Astrocyte (in vitro differentiated cells and primary cell): Measurements from ENCODE around the gene EPHB2. TPM values are rescaled to one million over a fixed set of nuclear protein-coding genes. Genes with fewer than 3 reads are reported as not detected.

Source experiments
- DNase-seq: peaks from one replicate; pipeline ENCODE4 v3.0.0-alpha.2; 2010; ENCODE audit warnings: low read depth
- FAIRE-seq: peaks from 2 replicates; lab custom pipeline; 2011; peaks lifted over from hg19 to GRCh38; lab: Jason Lieb, UNC
- H2AFZ ChIP-seq: 2 replicates; pipeline ENCODE4 v1.6.0; 2012; ENCODE audit warnings: low read depth, low read length, inconsistent platforms
- H3K27ac ChIP-seq: 2 replicates; pipeline ENCODE4 v1.5.1; 2011; ENCODE audit warnings: low read depth, low read length, inconsistent platforms
- H3K27me3 ChIP-seq: 2 replicates; pipeline ENCODE4 v1.6.0; 2011; ENCODE audit warnings: low read length, inconsistent platforms; ENCODE audit not compliant: insufficient read depth
- H3K36me3 ChIP-seq: 2 replicates; pipeline ENCODE4 v1.5.1; 2011; ENCODE audit warnings: low read length, inconsistent platforms; ENCODE audit not compliant: insufficient read depth
- H3K4me1 ChIP-seq: 2 replicates; pipeline ENCODE4 v1.5.1; 2011; ENCODE audit warnings: low read length, inconsistent platforms; ENCODE audit not compliant: insufficient read depth
- H3K4me2 ChIP-seq: 2 replicates; pipeline ENCODE4 v1.6.0; 2012; ENCODE audit warnings: low read length, inconsistent platforms
- H3K4me3 ChIP-seq: 2 replicates; pipeline ENCODE4 v1.5.1; 2011; ENCODE audit warnings: low read depth, mild to moderate bottlenecking, low read length, inconsistent platforms; ENCODE audit not compliant: insufficient read depth
- H3K79me2 ChIP-seq: 2 replicates; pipeline ENCODE4 v1.6.0; 2012; ENCODE audit warnings: mild to moderate bottlenecking, low read length, inconsistent platforms; ENCODE audit not compliant: insufficient read depth
- H3K9ac ChIP-seq: 2 replicates; pipeline ENCODE4 v1.6.0; 2012; ENCODE audit warnings: mild to moderate bottlenecking, low read length, inconsistent platforms
- H3K9me3 ChIP-seq: 2 replicates; pipeline ENCODE4 v1.5.1; 2012; ENCODE audit warnings: low read depth, mild to moderate bottlenecking, low read length, inconsistent platforms; ENCODE audit not compliant: insufficient read depth
- H4K20me1 ChIP-seq: 2 replicates; pipeline ENCODE4 v1.6.0; 2012; ENCODE audit warnings: low read length, inconsistent platforms; ENCODE audit not compliant: insufficient read depth
- H3K27ac Mint-ChIP-seq: one replicate; pipeline ENCODE4 v1.8.0; 2021; ENCODE audit warnings: mild to moderate bottlenecking, mixed read lengths; ENCODE audit not compliant: unreplicated experiment
- H3K27me3 Mint-ChIP-seq: one replicate; pipeline ENCODE4 v1.8.0; 2021; ENCODE audit warnings: low read depth, mixed read lengths; ENCODE audit not compliant: unreplicated experiment
- H3K36me3 Mint-ChIP-seq: one replicate; pipeline ENCODE4 v1.8.0; 2021; ENCODE audit warnings: low read depth, mixed read lengths; ENCODE audit not compliant: unreplicated experiment
- H3K4me1 Mint-ChIP-seq: one replicate; pipeline ENCODE4 v1.8.0; 2021; ENCODE audit warnings: low read depth, mixed read lengths; ENCODE audit not compliant: unreplicated experiment
- H3K4me3 Mint-ChIP-seq: one replicate; pipeline ENCODE4 v1.8.0; 2021; ENCODE audit warnings: mild to moderate bottlenecking, moderate library complexity, mixed read lengths; ENCODE audit not compliant: unreplicated experiment
- H3K9me3 Mint-ChIP-seq: one replicate; pipeline ENCODE4 v1.8.0; 2021; ENCODE audit warnings: mild to moderate bottlenecking, mixed read lengths; ENCODE audit not compliant: unreplicated experiment
- EZH2 ChIP-seq: IDR thresholded peaks from 2 replicates; pipeline ENCODE4 v1.6.1; 2012; ENCODE audit warnings: mild to moderate bottlenecking, low read length, inconsistent platforms; ENCODE audit not compliant: insufficient read depth
- total RNA-seq: library from RNA; stranded (reverse); gene quantifications from 2 replicates; pipeline ENCODE4 v1.2.1, GENCODE V29; 2021
- TF ChIP-seq, protein P1 (sequence below): IDR thresholded peaks from 2 replicates; pipeline ENCODE4 v1.5.1; 2011; ENCODE audit warnings: low read depth, mild to moderate bottlenecking, inconsistent platforms, low read length, moderate library complexity; ENCODE audit not compliant: insufficient read depth

The EPHB2 gene
- total RNA-seq, 1 donor from 2014 or later = 8.4 TPM

DNA sequence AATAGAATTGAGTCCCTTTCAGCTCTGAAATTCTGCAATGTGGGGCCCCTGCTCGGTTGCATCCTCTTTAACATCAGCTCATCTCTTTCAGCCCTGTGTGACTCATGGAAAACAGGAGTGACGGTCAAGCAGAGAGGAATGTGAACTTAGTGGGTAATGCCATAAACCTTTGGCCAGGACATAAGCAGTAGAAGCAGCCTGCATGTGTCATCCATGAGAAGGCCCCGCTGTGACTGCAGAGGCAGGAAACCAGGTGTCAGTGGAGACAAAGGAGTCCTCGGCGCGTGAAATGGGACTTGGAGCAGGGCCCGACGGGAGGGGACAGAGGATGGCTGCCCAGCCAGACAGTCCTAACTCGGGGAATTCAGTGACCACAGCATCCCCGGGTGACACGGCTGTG is 21.1 kb upstream of the EPHB2 start:
- TF ChIP-seq, protein P1, sequence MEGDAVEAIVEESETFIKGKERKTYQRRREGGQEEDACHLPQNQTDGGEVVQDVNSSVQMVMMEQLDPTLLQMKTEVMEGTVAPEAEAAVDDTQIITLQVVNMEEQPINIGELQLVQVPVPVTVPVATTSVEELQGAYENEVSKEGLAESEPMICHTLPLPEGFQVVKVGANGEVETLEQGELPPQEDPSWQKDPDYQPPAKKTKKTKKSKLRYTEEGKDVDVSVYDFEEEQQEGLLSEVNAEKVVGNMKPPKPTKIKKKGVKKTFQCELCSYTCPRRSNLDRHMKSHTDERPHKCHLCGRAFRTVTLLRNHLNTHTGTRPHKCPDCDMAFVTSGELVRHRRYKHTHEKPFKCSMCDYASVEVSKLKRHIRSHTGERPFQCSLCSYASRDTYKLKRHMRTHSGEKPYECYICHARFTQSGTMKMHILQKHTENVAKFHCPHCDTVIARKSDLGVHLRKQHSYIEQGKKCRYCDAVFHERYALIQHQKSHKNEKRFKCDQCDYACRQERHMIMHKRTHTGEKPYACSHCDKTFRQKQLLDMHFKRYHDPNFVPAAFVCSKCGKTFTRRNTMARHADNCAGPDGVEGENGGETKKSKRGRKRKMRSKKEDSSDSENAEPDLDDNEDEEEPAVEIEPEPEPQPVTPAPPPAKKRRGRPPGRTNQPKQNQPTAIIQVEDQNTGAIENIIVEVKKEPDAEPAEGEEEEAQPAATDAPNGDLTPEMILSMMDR = no peak
- no peak for TF ChIP-seq EZH2
- no peaks in the 10 kb centered on the region for H3K27me3 ChIP-seq
- peak; percentile 93 for DNase-seq
- no peaks in the 10 kb centered on the region for H3K9me3 ChIP-seq
- Mint-ChIP-seq H3K9me3 (no peaks in the 10 kb centered on the region), H3K4me1 (peaks cover 15% of the 10 kb centered on the region), H3K27me3 (peaks cover 11% of the 10 kb centered on the region), H3K36me3 (no peaks in the 10 kb centered on the region), H3K27ac (peak overlapping the region; percentile 77), H3K4me3 (peak overlapping the region; percentile 21)
- no peaks in the 10 kb centered on the region for H3K79me2 ChIP-seq
- H3K4me3 ChIP-seq = no peak overlapping the region
- peaks cover 25% of the 10 kb centered on the region for H3K4me1 ChIP-seq
- H3K4me2 ChIP-seq = peak overlapping the region; percentile 63
- no peaks in the 10 kb centered on the region for H3K36me3 ChIP-seq
- peak; percentile 97 for FAIRE-seq
- no peak overlapping the region for H2AFZ ChIP-seq
- H3K27ac ChIP-seq = peak overlapping the region; percentile 46
- H3K9ac ChIP-seq = peak overlapping the region; percentile 53
- no peaks in the 10 kb centered on the region for H4K20me1 ChIP-seq

DNA sequence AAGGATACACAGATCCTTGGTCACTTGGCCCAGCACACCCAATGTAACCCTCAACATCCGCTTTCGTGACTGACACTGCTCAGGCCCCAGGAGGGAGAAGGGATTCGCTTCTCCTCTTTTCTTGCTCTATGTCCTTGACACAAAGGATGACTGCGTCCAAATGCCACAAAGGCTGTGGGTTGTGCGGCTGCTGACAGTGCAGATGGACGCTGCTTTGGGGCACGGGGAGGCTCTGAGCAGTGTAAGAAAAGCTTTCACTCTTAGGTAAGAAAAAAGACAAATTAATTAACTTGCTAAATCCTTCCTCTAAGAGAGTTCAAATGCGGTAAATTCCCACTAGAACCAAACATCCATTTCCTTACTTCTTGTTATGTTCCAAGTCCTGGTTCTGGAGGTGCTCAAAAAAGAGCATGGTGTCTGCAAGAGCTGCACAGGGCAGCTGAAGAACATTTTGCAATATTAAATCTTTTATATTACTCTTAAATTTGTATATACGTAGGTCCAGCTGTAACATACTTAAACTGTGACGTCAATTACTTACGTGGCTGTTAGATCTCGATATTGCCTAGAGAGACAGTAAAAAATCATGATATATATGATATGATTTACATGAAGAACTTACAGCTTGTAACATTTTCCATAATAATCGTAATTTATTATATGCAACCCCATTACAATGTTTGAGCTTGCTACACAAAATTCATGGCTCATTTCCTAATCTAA is 19.4 kb upstream of the EPHB2 start:
- no peak for FAIRE-seq
- no peak overlapping the region for H3K4me3 Mint-ChIP-seq
- H3K79me2 ChIP-seq = no peaks in the 10 kb centered on the region
- H3K4me1 Mint-ChIP-seq = peaks cover 10% of the 10 kb centered on the region
- no peaks in the 10 kb centered on the region for H3K9me3 Mint-ChIP-seq
- H3K27ac ChIP-seq = no peak overlapping the region
- no peaks in the 10 kb centered on the region for H3K9me3 ChIP-seq
- peak overlapping the region; percentile 49 for H2AFZ ChIP-seq
- H4K20me1 ChIP-seq = no peaks in the 10 kb centered on the region
- no peak for TF ChIP-seq EZH2
- TF ChIP-seq, protein P1 = no peak
- H3K36me3 ChIP-seq = no peaks in the 10 kb centered on the region
- H3K4me2 ChIP-seq = no peak overlapping the region
- H3K36me3 Mint-ChIP-seq = no peaks in the 10 kb centered on the region
- peaks cover 8% of the 10 kb centered on the region for H3K4me1 ChIP-seq
- H3K27me3 ChIP-seq = no peaks in the 10 kb centered on the region
- DNase-seq = no peak
- H3K9ac ChIP-seq = no peak overlapping the region
- peaks cover 7% of the 10 kb centered on the region for H3K27me3 Mint-ChIP-seq
- H3K27ac Mint-ChIP-seq = no peak overlapping the region
- no peak overlapping the region for H3K4me3 ChIP-seq

DNA sequence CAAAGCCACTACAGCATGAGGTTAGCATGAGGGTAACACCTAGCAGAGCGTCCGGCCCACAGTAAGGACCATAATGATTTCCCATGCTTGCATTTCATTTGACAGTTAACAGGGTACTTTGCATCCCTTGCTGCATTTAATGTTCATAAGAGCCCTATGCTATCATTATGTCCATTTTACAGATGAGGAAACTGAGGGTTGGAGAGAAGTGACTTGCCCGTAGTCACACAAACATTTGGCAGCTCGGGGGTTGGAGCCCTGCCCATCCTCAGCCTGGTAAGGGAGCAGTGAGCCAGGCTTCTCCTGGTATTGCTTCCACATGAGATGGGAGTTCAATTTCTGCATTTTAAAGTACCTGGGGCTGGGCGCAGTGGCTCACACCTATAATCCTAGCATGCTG is 16.5 kb upstream of the EPHB2 start:
- Mint-ChIP-seq H3K9me3 (no peaks in the 10 kb centered on the region), H3K27me3 (no peaks in the 10 kb centered on the region), H3K27ac (no peak overlapping the region), H3K4me1 (peaks cover 10% of the 10 kb centered on the region), H3K4me3 (no peak overlapping the region), H3K36me3 (no peaks in the 10 kb centered on the region)
- Histone ChIP-seq H3K36me3 (no peaks in the 10 kb centered on the region), H3K79me2 (no peaks in the 10 kb centered on the region), H2AFZ (no peak overlapping the region), H3K4me3 (no peak overlapping the region), H4K20me1 (no peaks in the 10 kb centered on the region), H3K4me2 (no peak overlapping the region), H3K9ac (no peak overlapping the region), H3K4me1 (peaks cover 8% of the 10 kb centered on the region), H3K9me3 (no peaks in the 10 kb centered on the region), H3K27ac (no peak overlapping the region), H3K27me3 (no peaks in the 10 kb centered on the region)
- DNase-seq (no peak), FAIRE-seq (no peak)
- no peak for TF ChIP-seq EZH2
- TF ChIP-seq, protein P1 = no peak
